HEK293 (cell line): ENCODE results near the gene SHOC2.

Source experiments
- CTCF ChIA-PET: fragments of 350-600 bp; formaldehyde crosslinking; extraction: SDS; loops from one replicate; lab custom pipeline; 2021; ENCODE audit warnings: antibody characterized with exemption; lab: Yijun Ruan, JAX
- POLR2A ChIA-PET: fragments of 300-600 bp; formaldehyde crosslinking; extraction: SDS; loops from one replicate; lab custom pipeline; 2020; ENCODE audit warnings: antibody characterized with exemption, inconsistent platforms; lab: Yijun Ruan, JAX
- H3K27ac ChIP-seq: fragments of 200-500 bp; sonication (Bioruptor generic); 2 replicates; pipeline ENCODE4 v1.5.1; 2014; ENCODE audit warnings: low read depth, low read length, control low read depth, inconsistent platforms; ENCODE audit errors: extremely low read depth
- H3K36me3 ChIP-seq, 2 experiments: fragments of 200-500 bp in 1 of 2; sonication (Bioruptor generic) in 1 of 2; 1 replicate in 1 of 2; 2 replicates in 1 of 2; pipeline ENCODE4 v1.5.1; 2014 to 2017; ENCODE audit warnings: inconsistent platforms in 2 of 2, low read length in 2 of 2; ENCODE audit not compliant: control insufficient read depth in 2 of 2, insufficient read depth in 1 of 2
- H3K4me1 ChIP-seq: fragments of 200-500 bp; sonication (Bioruptor generic); 2 replicates; pipeline ENCODE4 v1.5.1; 2014; ENCODE audit warnings: mild to moderate bottlenecking, low read length, inconsistent platforms; ENCODE audit not compliant: control insufficient read depth, insufficient read depth
- H3K4me3 ChIP-seq: 2 replicates; pipeline ENCODE4 v1.5.1; 2011; ENCODE audit warnings: low read depth, mild to moderate bottlenecking, control low read depth, low read length, moderate library complexity
- H3K9me3 ChIP-seq: fragments of 200-500 bp; sonication (Bioruptor generic); 2 replicates; pipeline ENCODE4 v1.5.1; 2014; ENCODE audit warnings: low read depth, low read length, inconsistent platforms; ENCODE audit not compliant: control insufficient read depth, insufficient read depth
- AEBP2 ChIP-seq: fragments of 450-650 bp; formaldehyde crosslinking; IDR thresholded peaks from 2 replicates; pipeline ENCODE4 v1.5.1; 2016; ENCODE audit warnings: missing biosample characterization, missing genetic modification characterization, borderline replicate concordance
- BCL6B ChIP-seq: fragments of 450-650 bp; formaldehyde crosslinking; IDR thresholded peaks from 2 replicates; pipeline ENCODE4 v1.5.1; 2017; ENCODE audit warnings: missing biosample characterization, missing genetic modification characterization
- CTCF ChIP-seq: fragments of 450-650 bp; formaldehyde crosslinking; IDR thresholded peaks from 2 replicates; pipeline ENCODE4 v1.5.1; 2016; ENCODE audit warnings: missing biosample characterization, missing genetic modification characterization
- KLF1 ChIP-seq: fragments of 450-650 bp; formaldehyde crosslinking; IDR thresholded peaks from 2 replicates; pipeline ENCODE4 v1.5.1; 2016; ENCODE audit warnings: missing biosample characterization, missing genetic modification characterization
- KLF8 ChIP-seq: fragments of 450-650 bp; formaldehyde crosslinking; IDR thresholded peaks from 2 replicates; pipeline ENCODE4 v1.5.1; 2016; ENCODE audit warnings: missing biosample characterization, missing genetic modification characterization
- RBAK ChIP-seq: fragments of 450-650 bp; formaldehyde crosslinking; IDR thresholded peaks from 2 replicates; pipeline ENCODE4 v1.5.1; 2016; ENCODE audit warnings: missing biosample characterization, missing genetic modification characterization
- TCF7L2 ChIP-seq: IDR thresholded peaks from 2 replicates; pipeline ENCODE4 v1.6.1; 2011; ENCODE audit warnings: low read depth, mild to moderate bottlenecking, inconsistent platforms, low read length, moderate library complexity, borderline replicate concordance
- TRIM28 ChIP-seq: IDR thresholded peaks from 2 replicates; pipeline ENCODE4 v1.6.1; 2011; ENCODE audit warnings: low read length, control low read depth, borderline replicate concordance
- ZBTB20 ChIP-seq: fragments of 450-650 bp; formaldehyde crosslinking; IDR thresholded peaks from 2 replicates; pipeline ENCODE4 v1.5.1; 2016; ENCODE audit warnings: missing biosample characterization, missing genetic modification characterization
- ZIC2 ChIP-seq: fragments of 450-650 bp; formaldehyde crosslinking; IDR thresholded peaks from 2 replicates; pipeline ENCODE4 v1.5.1; 2016; ENCODE audit warnings: missing biosample characterization, missing genetic modification characterization
- ZNF274 ChIP-seq, 2 experiments: fragments of 200-500 bp in 1 of 2; fragments of 450-650 bp in 1 of 2; sonication (Bioruptor generic) in 1 of 2; formaldehyde crosslinking in 1 of 2; IDR thresholded peaks; 2 replicates each; pipeline versions ENCODE4 v1.5.1 to v1.6.1; 2014 to 2016; ENCODE audit warnings: borderline replicate concordance in 1 of 2, inconsistent platforms in 1 of 2, low read length in 1 of 2, missing biosample characterization in 1 of 2, missing genetic modification characterization in 1 of 2
- ZNF335 ChIP-seq: fragments of 450-650 bp; formaldehyde crosslinking; conservative IDR thresholded peaks from 2 replicates; pipeline ENCODE4 v1.5.1; 2016; ENCODE audit warnings: missing biosample characterization, missing genetic modification characterization
- ZNF366 ChIP-seq: fragments of 450-650 bp; formaldehyde crosslinking; conservative IDR thresholded peaks from 2 replicates; pipeline ENCODE4 v1.5.1; 2016; ENCODE audit warnings: missing biosample characterization, missing genetic modification characterization
- ZNF488 ChIP-seq: fragments of 450-650 bp; formaldehyde crosslinking; IDR thresholded peaks from 2 replicates; pipeline ENCODE4 v1.5.1; 2016; ENCODE audit warnings: missing biosample characterization, missing genetic modification characterization
- ZNF530 ChIP-seq: fragments of 450-650 bp; formaldehyde crosslinking; IDR thresholded peaks from 2 replicates; pipeline ENCODE4 v1.5.1; 2016; ENCODE audit warnings: low read depth, missing biosample characterization, missing genetic modification characterization
- ZNF544 ChIP-seq: fragments of 450-650 bp; formaldehyde crosslinking; IDR thresholded peaks from 2 replicates; pipeline ENCODE4 v1.5.0; 2017; ENCODE audit warnings: missing biosample characterization, missing genetic modification characterization
- ZNF555 ChIP-seq: fragments of 450-650 bp; formaldehyde crosslinking; conservative IDR thresholded peaks from 2 replicates; pipeline ENCODE4 v1.5.1; 2017; ENCODE audit warnings: missing biosample characterization, mild to moderate bottlenecking, missing genetic modification characterization, inconsistent platforms
- ZNF558 ChIP-seq: fragments of 450-650 bp; formaldehyde crosslinking; IDR thresholded peaks from 2 replicates; pipeline ENCODE4 v1.5.1; 2016; ENCODE audit warnings: missing biosample characterization, missing genetic modification characterization
- ZNF596 ChIP-seq: fragments of 450-650 bp; IDR thresholded peaks from 2 replicates; pipeline ENCODE4 v1.5.0; 2018; ENCODE audit warnings: missing biosample characterization, mild to moderate bottlenecking, missing genetic modification characterization, moderate library complexity
- TF ChIP-seq, protein P1 (sequence below): fragments of 450-650 bp; formaldehyde crosslinking; IDR thresholded peaks from 2 replicates; pipeline ENCODE4; 2016; ENCODE audit warnings: missing biosample characterization, missing genetic modification characterization
- TF ChIP-seq, protein P2 (sequence below): fragments of 450-650 bp; formaldehyde crosslinking; IDR thresholded peaks from 2 replicates; pipeline ENCODE4 v1.5.1; 2016; ENCODE audit warnings: missing biosample characterization, missing genetic modification characterization
- TF ChIP-seq, protein P3 (sequence below): fragments of 450-650 bp; formaldehyde crosslinking; IDR thresholded peaks from 2 replicates; pipeline ENCODE4 v1.5.1; 2016; ENCODE audit warnings: missing biosample characterization, missing genetic modification characterization

Gene SHOC2

GRCh38 chr10:110977662-110978061 is 58.3 kb downstream of the SHOC2 start (continued):
- TF ChIP-seq ZNF335 (no peak), ZNF488 (no peak), ZNF544 (tag by site-specific recombination) (no peak)

GRCh38 chr10:110978204-110978603 is 58.8 kb downstream of the SHOC2 start:
- Histone ChIP-seq H3K9me3 (no peaks in the 10 kb centered on the region), H3K27ac (no peak overlapping the region), H3K4me1 (0 out of 2 replicates have a peak, but pooled peaks cover 3% of the 10 kb centered on the region), H3K36me3 (no peaks in the 10 kb centered on the region; a peak in 1 of 3 replicates), H3K4me3 (no peak overlapping the region)
- no peak for TF ChIP-seq BCL6B
- no peak for TF ChIP-seq ZBTB20
- TF ChIP-seq, protein P1, sequence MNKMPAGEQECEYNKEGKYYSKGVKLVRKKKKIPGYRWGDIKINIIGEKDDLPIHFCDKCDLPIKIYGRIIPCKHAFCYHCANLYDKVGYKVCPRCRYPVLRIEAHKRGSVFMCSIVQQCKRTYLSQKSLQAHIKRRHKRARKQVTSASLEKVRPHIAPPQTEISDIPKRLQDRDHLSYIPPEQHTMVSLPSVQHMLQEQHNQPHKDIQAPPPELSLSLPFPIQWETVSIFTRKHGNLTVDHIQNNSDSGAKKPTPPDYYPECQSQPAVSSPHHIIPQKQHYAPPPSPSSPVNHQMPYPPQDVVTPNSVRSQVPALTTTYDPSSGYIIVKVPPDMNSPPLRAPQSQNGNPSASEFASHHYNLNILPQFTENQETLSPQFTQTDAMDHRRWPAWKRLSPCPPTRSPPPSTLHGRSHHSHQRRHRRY (tag by site-specific recombination): no peak
- TF ChIP-seq ZNF366 (tag by site-specific recombination): no peak
- no peak for TF ChIP-seq KLF8 (tag by site-specific recombination)
- TF ChIP-seq ZNF274 (IDR thresholded peaks at IDR 0.05; ENCODE audit: low read length): no peak
- no peak for TF ChIP-seq ZNF274 (tag by site-specific recombination; IDR thresholded peaks at IDR 0.05; ENCODE audit: borderline replicate concordance)
- TF ChIP-seq, protein P2, sequence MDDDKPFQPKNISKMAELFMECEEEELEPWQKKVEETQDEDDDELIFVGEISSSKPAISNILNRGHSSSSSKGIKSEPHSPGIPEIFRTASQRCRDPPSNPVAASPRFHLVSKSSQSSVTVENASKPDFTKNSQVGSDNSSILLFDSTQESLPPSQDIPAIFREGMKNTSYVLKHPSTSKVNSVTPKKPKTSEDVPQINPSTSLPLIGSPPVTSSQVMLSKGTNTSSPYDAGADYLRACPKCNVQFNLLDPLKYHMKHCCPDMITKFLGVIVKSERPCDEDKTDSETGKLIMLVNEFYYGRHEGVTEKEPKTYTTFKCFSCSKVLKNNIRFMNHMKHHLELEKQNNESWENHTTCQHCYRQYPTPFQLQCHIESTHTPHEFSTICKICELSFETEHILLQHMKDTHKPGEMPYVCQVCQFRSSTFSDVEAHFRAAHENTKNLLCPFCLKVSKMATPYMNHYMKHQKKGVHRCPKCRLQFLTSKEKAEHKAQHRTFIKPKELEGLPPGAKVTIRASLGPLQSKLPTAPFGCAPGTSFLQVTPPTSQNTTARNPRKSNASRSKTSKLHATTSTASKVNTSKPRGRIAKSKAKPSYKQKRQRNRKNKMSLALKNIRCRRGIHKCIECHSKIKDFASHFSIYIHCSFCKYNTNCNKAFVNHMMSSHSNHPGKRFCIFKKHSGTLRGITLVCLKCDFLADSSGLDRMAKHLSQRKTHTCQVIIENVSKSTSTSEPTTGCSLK (tag by site-specific recombination): no peak
- TF ChIP-seq KLF1 (tag by site-specific recombination): no peak
- no peak for TF ChIP-seq ZNF596 (tag by site-specific recombination)
- TF ChIP-seq AEBP2: no peak
- no peak for TF ChIP-seq TRIM28
- TF ChIP-seq ZNF555 (tag by site-specific recombination): no peak
- no peak for TF ChIP-seq ZNF530 (tag by site-specific recombination)
- TF ChIP-seq, protein P3, sequence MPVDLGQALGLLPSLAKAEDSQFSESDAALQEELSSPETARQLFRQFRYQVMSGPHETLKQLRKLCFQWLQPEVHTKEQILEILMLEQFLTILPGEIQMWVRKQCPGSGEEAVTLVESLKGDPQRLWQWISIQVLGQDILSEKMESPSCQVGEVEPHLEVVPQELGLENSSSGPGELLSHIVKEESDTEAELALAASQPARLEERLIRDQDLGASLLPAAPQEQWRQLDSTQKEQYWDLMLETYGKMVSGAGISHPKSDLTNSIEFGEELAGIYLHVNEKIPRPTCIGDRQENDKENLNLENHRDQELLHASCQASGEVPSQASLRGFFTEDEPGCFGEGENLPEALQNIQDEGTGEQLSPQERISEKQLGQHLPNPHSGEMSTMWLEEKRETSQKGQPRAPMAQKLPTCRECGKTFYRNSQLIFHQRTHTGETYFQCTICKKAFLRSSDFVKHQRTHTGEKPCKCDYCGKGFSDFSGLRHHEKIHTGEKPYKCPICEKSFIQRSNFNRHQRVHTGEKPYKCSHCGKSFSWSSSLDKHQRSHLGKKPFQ (tag by site-specific recombination): no peak
- TF ChIP-seq RBAK (tag by site-specific recombination): no peak
- no peak for TF ChIP-seq TCF7L2
- no peak for TF ChIP-seq ZNF558 (tag by site-specific recombination)
- no peak for TF ChIP-seq CTCF
- TF ChIP-seq ZIC2 (tag by site-specific recombination): no peak
- CTCF ChIA-PET: no interaction called here
- POLR2A ChIA-PET: no interaction called here
